GM12873 (cell line): ENCODE measurements around the gene MNX1.

Experiments
- TF ChIP-seq, protein P1 (sequence below): IDR thresholded peaks from 2 replicates; pipeline ENCODE4 v1.5.1; 2012; ENCODE audit warnings: low read depth, mild to moderate bottlenecking, moderate library complexity, low read length, control low read depth; ENCODE audit not compliant: insufficient read depth; ENCODE audit errors: missing control alignments

MNX1 gene

DNA sequence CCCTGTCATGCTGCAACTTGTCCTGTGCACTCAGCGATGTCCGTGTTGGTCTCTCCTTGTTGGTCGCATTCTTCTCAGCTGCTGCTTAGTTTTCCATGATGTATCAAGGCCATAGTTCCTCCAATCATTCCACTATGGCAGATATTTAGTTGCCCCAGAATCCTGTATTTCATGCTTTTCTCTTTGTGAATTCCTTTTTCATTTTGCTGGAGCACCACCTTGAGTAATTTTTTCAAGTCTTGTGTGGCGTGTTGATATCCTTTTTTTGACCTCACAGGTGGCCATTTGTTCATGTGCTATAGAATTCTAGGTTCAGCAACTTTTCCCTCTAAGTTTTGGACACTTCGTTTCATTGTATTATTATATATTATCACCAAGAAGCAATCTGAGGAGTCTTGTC is 42.7 kb upstream of the MNX1 start:
- TF ChIP-seq, protein P1, sequence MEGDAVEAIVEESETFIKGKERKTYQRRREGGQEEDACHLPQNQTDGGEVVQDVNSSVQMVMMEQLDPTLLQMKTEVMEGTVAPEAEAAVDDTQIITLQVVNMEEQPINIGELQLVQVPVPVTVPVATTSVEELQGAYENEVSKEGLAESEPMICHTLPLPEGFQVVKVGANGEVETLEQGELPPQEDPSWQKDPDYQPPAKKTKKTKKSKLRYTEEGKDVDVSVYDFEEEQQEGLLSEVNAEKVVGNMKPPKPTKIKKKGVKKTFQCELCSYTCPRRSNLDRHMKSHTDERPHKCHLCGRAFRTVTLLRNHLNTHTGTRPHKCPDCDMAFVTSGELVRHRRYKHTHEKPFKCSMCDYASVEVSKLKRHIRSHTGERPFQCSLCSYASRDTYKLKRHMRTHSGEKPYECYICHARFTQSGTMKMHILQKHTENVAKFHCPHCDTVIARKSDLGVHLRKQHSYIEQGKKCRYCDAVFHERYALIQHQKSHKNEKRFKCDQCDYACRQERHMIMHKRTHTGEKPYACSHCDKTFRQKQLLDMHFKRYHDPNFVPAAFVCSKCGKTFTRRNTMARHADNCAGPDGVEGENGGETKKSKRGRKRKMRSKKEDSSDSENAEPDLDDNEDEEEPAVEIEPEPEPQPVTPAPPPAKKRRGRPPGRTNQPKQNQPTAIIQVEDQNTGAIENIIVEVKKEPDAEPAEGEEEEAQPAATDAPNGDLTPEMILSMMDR = no peak

DNA sequence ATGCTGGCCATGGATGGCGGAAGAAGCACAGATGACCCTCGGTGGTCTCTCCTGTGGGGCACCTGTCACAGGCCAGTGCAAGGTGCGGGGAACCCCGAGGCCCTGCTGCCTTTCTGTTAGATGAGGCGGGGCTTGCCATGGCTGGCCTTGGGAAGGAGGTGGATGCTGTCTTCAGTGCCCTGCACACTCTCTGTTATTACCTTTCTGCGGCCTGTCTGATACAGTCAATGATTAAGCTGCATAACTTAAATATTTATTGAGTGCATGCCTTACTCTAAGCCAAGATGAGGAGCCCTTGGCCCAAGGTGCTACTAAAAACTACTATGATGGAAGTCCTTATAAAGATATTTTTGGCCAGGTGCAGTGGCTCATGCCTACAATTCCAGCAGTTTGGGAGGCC is 36.7 kb upstream of the MNX1 start:
- TF ChIP-seq, protein P1 = no peak

DNA sequence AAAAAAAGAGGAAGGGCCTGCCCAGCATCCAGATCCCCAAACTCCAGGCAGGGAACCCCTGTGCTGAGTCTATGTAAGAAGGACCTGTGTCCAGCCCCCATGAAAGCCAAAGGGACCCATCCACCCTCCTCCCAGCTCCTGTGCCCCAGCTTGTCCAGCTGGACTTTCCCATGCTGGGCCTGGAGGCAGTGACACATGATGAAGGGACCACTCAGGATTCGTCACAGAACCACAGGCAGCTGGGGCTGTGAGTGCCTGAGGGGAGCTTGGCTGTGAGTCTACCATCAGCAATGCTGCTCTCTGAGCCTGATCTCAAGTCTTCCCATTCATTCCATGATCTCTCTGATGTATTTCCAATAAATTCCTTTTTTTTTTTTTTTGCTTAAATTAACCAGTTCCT is 36.2 kb upstream of the MNX1 start:
- TF ChIP-seq, protein P1 = no peak

DNA sequence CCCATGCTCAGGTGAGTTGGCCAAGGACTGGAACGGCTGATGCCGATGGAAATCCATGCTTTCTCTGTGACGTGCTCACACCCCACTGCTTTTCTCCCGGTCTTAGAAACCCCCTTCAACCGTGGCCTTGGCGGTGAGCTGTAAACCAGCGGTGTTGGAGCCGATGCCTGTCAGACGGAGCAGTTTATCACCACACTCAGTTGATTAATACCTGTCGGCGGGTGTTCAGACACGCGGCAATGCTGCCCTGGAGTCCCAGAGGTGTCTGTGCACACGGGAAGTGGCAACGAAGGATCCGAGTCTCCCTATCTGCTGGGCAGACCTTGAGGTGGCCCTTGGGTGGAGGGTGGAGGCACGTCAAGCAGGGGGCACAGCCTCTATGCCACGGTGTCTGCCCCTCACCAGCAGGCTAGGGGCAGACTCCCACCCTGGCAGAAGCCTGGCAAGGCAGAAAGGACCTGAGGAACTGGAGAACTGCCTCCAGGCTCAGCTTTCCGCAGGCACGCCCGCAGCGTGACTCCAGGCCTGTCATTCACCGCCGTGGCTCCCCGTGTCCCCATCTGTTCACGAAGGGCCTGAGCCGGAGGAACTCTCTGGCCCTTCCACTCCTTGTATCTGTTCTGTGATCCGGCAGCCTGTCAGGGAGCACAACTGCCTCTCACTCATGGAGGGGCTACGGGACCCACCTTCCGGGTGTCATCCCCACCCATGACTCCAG is 34.6 kb upstream of the MNX1 start:
- TF ChIP-seq, protein P1 = no peak

DNA sequence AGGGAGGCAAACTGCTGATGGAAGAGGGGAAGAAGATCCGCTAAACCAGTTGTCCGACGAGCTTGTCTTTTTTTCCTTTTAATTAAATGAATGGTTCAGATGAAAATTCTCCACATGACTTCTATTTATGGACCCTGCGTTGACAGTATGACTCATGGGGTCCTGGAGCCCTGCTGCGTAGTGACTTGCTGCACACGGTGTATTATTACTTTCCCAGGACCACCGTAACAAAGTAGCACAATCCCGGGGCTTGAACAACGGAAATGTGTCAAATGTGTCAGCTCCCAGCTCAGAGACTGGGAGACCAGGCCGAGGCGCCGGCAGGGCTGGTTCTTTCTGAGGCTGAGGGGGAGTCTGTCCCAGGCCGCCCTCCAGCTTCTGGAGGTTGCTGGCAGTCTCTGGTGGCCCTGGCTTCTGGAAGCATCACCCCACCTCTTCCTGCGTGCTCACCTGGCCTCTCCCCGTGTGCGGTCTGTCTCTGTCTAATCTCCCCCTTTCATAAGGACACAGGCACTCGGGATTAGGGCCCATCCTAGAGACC is 33.8 kb upstream of the MNX1 start:
- TF ChIP-seq, protein P1 = no peak

DNA sequence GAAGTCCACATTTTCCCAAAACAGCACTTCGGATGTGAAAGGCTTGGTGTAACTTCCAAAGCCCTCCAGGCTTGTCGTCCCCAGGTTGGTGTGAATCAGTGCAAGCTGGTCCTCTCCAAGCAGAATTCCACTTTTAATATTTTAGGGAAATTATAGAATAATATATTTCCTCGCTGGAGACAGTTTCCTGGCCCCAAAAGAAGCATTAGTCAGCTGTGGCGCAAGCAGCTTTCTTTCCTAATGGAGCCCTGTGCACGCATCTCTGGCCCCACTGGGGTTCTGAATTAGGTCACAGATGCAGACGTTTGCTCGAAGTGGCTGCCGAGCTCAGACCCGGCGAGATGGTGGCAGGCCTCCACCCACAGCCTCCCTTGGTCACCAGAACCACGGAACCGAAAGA is 33.3 kb upstream of the MNX1 start:
- TF ChIP-seq, protein P1 = no peak

DNA sequence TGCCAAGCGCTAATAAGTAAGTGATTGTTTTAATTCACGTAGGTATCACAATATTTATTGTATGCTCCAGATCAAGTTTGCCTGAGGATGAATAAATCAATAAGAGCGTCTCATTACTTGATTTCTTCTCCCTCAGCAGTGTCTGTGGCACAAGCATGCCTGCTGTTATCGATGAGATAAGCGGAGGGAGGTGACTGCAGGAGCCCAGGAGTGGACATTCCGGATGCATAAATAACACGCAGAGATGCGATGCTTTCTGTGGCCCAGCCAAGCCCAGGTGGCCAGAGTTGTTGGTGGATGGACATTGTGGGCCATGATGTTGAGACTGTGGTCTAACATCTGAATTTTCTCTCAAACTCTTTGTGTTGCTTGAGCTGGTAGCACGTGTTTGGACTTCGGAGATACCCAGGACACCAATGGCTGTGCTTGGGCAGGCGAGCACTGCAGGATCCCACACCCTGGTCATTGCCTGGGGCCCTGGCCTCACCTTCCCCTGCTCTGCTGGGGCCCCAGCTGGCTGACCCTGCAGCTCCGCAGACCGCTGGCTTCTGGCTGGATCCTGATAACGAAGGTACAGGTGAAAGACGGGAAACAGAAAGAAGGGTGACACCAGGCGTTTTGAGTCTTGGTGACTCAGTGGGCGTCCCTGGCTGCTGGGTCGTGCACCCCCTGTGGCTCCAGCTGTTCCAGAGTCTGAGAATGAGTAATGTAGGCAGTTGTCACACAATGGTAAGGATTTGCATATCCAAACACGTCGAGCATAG is 31.2 kb upstream of the MNX1 start:
- TF ChIP-seq, protein P1 = no peak
